Esophagus mucosa (tissue), 1 donor: ENCODE measurements around the gene ZNF326. TPM values are rescaled to one million over a fixed set of nuclear protein-coding genes. Genes with fewer than 3 reads are reported as not detected.
"Not testable (repeated sequence)": the region's sequence is repeated elsewhere in the genome, so short reads cannot be mapped to it uniquely, and the experiment has no call there.

Source experiments
- ATAC-seq: fragments of 200-7000 bp; cut with Tn5 transposase; one replicate; pipeline ENCODE4 v1.9.1; 2020
- total RNA-seq: library from RNA; stranded (reverse); gene quantifications from one replicate; pipeline ENCODE4 v1.2.4, GENCODE V29; 2023
- donor health status: DM: yes; HTN: yes; CAD: no.

Gene ZNF326
- total RNA-seq, 1 donor from 2014 or later, result 14.7 TPM

DNA sequence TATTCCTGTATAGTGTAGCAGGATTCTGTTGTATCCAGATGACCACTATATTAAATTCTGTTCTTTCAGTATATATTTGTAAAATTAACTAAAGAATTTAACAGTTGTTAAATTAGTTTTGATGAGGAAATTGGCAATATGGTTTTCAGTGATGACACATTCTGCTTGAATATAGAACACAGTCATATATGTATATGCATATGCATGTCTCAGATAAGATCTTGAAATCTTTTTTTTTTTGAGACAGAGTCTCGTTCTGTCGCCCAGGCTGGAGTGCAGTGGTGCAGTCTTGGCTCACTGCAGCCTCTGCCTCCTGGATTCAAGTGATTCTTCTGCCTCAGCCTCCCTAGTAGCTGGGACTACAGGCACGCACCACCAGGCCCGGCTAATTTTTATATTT is 2.2 kb downstream of the ZNF326 start:
- not testable (repeated sequence) for ATAC-seq

DNA sequence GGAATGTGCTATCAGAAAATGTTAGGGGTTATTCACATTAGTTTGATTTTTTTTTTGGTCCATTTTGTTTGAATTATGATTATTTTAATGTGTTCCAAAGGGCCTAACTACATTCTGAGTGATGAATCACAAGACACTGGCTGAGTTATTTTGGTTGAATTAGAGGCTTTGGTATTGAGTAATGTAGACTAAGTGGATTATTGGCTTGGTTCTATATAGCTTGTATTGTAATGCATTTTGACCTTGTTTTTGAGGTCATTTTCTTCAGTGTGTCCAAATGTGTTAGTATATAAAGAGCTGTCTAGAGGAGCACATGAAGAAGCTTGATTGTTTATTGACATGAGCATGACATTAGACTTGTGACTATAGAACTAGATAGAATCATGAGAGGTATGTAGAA is 3.4 kb downstream of the ZNF326 start:
- no peak for ATAC-seq

DNA sequence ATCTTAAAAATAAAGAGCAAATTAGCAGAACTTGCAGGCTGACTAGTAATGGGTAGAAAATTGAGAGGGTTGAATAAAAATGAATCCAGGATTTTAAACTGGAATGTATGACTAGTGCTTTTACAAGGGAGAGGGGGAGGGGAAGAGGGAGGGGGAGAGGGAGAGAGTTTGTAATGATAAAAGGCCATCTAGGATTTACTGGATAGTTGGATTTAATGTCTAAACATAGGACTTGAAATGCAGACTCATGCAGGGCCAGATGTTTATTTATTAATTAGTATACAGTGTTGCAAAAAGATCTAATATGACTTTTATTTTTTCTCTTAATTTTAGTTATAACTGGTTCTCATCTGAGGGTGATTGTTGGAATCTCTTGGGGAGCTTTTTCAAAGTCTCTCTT is 4.3 kb downstream of the ZNF326 start:
- no peak for ATAC-seq

DNA sequence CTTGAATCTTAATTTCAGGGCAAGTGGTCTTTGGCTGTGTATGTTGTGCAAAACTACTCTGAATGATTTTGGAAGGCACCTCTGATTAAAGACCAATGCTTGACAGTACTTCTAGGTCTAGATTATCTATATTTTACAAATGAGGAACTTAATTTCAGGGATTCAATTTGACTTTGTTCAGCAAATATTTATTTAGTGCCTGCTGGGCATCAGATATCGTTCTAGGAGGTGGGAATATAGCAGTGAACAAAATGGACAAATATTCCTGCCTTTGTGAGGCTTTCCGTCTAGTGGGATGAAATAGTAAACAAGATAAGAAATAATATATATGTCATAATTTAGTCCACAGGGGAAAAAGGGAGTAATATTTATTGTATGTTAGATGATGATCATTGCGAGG is 4.7 kb downstream of the ZNF326 start:
- ATAC-seq, result no peak

DNA sequence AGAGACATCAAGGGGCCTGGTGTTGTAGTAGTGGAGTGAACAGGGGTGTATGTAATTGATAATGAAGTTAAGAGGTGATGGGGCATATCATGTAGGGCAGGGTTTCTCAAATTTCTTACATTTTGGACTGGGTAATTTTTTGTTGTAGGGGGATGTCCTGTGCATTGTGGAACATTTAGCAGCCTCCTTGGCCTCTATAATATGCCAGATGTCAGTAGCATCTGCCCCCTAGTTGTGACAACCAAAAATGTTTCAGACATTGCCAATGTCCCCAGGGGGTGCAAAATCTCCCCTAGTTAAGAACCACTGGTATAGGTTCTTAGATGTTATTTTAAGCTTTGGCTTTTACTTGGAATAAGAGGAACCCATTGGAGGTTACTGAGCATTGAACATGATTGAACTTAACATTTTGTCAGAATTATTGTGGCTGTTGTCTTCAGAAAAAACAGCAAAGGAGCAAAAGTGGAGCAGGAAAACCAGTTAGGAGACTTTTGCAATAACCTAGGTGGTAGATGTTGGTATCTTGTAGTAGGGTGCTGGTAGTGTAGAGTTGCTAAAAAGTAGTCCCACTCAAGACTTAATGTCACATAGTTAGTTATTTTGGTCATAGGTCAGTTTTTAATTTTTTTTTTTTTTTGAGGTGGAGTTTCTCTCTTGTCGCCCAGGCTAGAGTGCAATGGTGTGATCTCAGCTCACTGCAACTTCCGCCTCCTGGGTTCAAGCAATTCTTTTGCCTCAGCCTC is 6.2 kb downstream of the ZNF326 start:
- ATAC-seq, result no peak

DNA sequence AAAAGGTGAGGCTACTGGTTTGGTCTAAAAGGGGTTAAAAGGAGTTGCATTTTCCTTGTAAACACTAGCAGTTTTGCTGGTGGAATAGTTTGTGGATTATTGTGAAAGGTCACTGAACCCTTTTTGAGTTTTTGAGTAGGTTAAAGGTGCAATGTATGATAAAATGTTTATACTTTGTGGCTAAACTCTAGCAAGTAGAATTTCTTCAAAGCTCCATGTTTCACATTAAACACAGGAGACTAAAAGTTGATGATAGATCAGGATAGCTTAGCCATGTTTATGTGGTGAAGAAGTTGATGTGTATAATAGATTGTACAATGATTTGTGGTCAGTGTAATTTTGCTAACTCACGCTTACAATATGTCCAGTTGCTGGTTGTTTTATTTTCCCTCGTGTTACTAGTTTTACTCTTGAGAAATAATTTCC is 13.1 kb downstream of the ZNF326 start:
- ATAC-seq, result no peak

DNA sequence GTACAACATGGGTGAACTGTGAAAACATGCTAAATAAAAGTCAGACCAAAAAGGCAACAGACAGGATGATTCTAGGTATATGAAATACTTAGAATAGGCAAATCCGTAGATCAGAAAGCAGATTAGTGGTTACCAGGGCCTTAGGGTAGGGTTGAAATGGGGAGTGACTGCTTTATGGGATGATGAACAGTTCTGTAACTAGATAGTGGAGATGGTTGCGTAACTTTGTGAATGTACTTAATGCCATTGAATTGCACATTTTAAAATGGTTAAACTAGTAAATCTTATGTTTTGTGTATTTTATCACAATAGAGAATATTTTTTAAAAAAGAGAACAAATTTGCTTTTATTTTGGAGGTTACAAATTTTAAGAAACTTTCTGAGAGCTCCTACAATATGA is 17.4 kb downstream of the ZNF326 start:
- ATAC-seq, result no peak

DNA sequence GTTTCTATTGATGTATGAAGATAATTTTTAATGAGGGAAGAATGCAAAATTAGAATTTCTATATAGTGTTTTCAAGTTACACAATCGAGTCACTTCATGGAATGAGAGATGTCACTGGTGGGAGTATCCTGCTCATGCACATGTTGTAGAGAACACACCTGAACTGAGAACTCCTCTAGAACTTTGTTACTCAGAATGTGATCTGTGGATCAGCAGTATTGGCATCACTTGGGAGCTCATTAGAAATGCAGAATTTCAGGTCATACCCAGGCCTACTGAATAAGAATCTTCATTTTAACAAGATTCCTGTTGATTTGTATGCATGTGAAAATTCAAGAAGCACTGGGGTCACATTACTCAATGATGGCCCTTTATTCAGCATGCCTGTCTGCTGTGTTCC is 28.8 kb downstream of the ZNF326 start:
- ATAC-seq, result no peak

DNA sequence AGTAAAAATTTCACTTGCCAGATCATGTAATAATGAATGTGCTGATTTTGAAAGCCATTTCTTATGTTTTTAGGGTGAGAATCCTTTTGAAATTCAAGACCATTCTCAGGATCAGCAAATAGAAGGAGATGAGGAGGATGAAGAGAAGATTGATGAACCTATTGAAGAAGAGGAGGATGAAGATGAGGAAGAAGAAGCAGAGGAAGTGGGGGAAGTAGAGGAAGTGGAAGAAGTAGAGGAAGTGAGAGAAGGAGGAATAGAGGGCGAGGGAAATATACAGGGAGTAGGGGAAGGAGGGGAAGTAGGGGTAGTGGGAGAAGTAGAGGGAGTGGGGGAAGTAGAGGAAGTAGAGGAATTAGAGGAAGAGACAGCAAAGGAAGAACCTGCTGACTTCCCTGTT is 32.4 kb downstream of the ZNF326 start:
- ATAC-seq, result no peak

DNA sequence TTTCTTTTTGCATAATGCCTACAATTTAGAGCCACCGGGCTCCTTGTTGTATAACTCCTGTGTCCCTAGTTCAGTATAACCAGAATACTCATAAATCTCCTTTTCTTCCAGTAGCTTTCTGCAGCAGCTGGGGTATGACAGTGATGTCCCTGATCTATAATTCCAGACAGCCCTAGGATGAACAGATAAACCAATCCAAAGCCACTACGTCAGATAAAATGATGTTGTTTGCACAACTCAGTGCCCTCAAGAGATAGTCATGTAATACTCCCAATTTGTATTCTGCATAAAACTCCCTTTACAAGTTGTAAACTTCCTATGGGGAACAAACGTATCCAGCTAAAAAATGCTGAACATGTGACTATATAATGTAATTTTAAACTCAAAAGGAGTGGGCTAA is 44.7 kb downstream of the ZNF326 start:
- no peak for ATAC-seq

DNA sequence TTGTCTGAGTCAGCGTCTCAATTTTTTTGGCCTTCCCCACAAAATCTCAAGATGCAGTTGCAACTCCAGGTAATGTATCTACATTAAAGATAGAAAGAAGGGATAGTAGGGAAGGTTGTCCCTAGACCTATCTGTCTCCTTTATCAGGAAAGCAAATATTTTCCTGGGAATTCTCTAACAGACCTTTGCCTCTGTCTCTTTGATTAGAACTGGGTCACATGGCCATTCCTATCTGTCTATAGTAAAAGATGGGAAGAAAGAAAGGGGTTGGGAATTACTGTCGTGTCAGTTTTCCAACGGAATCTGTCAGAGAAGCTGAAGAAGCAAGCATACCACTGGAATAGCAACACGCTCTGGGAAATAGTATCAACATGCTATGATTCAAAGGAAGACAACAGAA is 48.7 kb downstream of the ZNF326 start:
- ATAC-seq, result no peak

DNA sequence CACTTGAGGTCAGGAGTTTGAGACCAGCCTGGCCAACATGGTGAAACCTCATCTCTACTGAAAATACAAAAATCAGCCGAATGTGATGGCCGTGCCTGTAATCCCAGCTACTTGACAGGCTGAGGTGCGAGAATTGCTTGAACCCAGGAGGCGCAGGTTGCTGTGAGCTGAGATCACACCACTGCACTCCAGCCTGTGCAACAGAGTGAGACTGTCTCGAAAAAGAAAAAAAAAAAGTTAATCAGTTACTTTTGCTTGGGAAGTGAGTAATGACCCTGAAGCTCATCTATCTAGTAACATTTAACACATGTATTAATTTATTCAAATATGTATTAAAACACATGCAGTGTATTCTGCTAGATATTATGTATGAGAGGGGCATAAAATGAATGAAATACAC is 49.4 kb downstream of the ZNF326 start:
- ATAC-seq, result no peak

DNA sequence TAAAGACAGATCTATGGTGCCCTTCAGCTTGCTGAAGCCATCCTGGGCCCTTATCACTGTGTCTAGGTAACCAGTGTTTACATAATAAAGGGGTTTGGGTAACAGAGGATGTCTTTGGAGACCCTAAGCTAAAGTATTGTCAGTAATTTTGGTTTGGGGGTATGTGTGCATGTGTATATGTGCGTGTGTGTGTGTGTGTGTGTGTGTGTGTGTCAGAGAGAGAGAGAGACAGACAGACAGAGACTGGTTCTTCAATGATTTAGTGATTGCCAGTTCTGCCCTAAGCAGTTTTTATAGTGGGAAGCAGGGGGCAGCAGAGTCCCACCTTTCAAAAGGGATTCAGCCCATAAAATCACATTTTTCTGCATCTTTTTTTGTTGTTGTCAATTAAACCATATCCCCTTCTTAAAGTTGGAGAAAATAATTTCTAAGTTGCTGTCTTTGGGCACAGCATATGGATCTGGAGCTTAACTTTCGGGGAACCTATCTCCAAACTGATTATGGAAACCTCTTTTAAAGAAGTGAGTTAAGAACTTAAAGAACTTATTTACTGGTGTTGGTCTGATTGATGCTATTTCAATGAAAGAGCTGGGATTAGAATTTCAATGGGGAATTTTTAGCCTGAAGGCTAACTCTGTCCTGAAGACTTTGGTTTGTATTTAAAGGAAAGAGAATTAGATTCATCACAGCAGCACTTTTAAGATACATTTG is 51.1 kb downstream of the ZNF326 start:
- ATAC-seq, result no peak

DNA sequence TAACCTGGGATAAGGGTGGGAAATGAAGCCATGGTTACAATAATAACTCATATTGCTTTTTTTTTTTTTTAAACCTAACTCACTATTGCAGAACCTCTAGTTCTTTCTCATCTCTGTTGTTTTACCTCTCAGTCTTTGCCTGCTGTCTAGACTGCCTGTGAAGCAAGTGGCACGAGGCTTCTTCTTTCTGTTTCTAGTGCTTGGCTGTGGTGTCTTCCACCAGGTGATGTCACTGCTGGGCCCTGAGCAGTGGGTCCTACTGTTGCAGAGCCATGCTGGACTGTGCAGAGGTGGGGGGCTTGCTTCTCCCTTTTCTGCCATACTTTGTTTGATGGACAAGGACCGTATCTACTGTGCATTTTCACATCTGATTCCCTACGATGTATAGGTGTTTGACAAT is 51.7 kb downstream of the ZNF326 start:
- ATAC-seq, result no peak

DNA sequence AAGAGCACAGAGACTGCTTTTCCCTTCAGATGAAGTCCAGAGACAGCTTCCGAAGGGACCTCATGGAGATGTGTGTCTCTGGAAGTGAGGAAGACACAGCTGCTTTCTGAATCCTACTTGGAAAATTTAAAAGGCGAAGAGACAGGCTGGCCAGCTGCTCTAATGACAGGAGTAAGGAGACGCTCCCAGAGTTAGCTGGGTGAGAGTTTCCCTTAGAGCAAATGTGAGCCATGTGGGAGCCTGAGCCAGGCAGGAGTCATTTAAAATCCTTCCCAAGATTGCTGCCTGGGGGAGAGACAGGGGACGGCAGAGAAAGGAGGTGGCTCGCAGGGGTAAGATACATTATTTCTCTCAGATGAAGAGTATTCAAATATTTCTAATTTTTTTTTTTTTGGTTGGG is 53.1 kb downstream of the ZNF326 start:
- no peak for ATAC-seq

DNA sequence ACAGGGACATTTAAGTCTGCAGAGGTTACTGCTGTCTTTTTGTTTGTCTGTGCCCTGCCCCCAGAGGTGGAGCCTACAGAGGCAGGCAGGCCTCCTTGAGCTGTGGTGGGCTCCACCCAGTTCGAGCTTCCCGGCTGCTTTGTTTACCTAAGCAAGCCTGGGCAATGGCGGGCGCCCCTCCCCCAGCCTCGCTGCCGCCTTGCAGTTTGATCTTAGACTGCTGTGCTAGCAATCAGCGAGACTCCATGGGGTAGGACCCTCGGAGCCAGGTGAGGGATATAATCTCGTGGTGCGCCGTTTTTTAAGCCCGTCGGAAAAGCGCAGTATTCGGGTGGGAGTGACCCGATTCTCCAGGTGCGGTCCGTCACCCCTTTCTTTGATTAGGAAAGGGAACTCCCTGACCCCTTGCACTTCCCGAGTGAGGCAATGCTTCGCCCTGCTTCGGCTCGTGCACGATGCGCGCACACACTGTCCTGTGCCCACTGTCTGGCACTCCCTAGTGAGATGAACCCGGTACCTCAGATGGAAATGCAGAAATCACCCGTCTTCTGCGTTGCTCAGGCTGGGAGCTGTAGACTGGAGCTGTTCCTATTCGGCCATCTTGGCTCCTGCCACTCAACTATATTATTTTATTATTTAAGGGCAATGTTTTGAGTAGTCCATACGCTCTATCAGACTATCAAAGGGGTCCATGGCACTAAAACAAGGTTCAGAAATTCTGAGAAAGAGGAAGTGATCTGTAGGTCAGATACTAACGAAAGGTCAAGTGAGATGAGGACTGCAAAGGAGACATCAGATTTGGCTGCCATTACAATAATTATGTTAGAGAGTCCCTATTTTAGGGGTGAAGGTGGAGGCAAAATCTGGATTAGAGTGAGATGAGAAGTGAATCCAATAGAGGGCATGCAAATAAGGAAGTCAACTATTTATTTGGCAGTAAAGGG is 68.1 kb downstream of the ZNF326 start:
- ATAC-seq, result not testable (repeated sequence)

DNA sequence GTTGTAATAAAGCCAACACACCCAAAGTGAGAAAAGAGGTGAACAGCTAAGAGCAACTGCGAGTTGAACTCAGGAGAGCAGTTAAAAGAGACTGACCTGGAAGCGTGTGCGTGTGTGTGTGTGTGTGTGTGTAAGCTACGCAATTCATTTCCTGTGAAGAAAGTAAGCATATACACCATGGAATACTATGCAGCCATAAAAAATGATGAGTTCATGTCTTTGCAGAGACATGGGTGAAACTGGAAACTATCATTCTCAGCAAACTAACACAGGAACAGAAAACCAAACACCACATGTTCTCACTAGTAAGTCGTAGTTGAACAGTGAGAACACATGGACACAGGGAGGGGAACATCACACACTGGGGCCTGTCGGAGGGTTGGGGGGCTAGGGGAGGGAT is 69.2 kb downstream of the ZNF326 start:
- ATAC-seq, result not testable (repeated sequence)

DNA sequence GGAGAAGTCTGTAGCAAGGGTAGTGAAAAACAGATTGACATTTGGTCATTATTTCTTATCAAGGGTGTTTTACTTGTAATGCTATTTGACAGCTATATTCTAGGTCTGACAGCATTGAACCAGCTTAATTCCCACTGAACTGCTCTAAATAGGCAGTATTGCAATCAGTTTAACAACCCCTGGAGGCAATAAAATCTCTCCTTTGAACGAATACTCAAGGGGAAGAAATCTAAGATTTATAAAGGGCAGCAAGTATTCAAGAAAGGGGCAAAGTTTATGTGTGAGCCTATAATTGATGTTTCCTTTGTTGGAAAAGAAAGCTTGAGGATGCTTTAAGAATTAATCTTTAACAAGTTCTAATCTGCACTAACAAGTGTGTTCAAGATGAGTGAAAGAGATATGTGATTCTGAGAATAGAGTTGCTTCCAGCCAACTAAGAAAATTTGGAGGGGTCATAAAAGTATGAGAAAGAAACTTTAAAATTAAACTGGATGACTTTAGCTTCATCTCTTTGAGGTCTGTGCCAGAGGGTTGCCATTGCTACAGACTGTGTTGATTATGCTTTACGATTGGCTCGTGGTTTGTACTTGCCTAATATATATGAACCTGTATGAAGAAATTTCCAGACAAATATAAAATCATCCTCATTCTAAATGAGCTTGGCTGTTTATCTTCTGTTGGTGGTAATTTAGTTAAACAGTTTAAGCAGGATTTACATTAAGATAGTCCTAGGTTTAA is 72.5 kb downstream of the ZNF326 start:
- no peak for ATAC-seq

DNA sequence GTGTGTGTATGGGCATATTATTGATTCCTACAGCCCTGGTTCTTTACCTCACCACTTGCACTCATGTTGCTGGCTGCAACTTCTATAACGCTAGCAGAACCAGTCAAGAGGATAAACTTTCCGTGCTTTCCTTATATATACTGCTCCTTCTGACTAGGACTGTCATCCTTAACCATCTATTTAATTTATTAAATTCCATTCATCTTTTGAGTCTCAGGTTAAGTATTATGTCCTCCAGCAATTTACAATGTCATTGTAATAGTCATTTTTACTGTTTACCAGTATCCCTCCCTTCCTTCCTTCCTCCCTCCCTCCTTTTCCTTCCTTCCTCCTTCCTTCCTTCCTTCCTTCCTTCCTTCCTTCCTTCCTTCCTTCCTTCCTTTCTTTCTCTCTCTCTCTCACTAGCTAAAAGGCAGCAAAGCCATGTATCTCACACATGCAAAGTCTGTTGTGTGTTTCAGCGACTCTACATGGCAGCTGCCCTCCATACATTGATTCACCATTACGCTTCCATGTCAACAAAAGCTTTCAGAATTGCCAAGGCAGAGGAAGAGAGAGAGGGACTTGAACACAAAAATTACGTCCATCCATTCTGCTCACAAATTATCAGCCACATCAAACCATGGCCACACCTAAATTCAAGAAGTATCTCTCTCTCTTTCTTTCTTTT is 73.8 kb downstream of the ZNF326 start:
- no peak for ATAC-seq

DNA sequence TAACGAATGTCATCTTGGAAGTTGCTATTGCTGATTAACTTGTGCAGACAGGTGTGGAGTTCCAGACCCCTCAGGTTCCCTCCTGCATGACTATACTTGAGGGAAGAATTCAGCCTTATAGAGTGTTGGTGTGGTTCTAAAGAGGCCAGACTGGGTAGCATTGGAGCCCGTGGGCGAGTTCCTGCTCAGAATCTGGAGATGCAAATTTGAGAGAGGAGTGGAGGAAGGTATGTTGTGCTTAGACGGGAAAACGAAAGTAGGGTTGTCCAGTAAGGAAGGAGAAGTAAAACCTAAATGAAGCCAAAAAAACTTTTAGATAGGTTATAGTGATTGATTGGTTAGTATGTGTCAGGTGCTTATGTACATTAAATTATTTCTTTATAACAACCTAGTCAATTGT is 79.2 kb downstream of the ZNF326 start:
- ATAC-seq, result peak; percentile 25

DNA sequence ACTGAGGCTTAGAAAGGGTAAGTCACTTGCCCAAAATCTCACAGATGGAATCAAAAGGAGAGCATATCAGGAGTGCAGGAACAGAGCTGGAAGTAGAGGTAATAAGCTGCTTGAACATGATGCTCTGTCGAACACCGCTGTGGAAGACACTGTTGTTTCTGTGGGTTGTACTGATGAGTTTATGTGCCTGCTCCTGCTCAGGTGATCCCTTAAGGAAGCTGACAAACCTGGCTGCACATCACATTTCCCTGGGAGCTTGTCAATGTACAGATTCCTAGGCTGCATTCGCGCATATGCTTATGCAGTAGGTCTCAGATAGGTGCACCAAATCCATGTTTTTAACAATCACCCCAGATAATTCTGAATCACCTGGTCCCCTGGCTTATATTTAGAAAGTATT is 79.7 kb downstream of the ZNF326 start:
- ATAC-seq, result no peak

DNA sequence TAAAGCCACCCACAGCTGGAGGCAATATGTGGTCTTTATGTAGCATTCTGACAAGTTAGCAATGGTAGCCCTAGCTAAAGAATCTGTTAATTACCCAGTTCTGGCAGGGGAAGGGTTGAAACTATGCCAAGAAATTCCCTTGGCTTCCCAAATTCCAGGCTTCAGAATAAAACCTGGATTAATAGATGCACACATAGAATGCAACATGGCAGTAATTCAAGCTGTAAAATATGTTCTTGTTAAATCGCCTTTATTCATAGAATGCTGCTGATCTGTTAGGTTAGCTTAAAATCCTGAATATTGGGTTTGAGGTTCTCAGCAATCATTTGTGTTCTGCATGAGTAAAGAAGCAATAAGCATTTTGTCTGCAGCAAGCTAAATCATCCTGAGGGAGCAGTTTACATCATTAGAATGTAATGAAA is 80.1 kb downstream of the ZNF326 start:
- no peak for ATAC-seq
